H1 (cell line): Measurements from ENCODE around the gene ARID5B. TPM values are rescaled to one million over a fixed set of nuclear protein-coding genes. Genes with fewer than 3 reads are reported as not detected.

Source experiments
- CTCF ChIA-PET: fragments of 300-600 bp; sonication (Branson Sonifier 250); formaldehyde crosslinking; loops from one replicate; lab custom pipeline; 2021; ENCODE audit not compliant: partially characterized antibody; lab: Charles Lee
- POLR2A ChIA-PET: fragments of 300-600 bp; sonication (Branson Sonifier 250); formaldehyde crosslinking; loops from one replicate; lab custom pipeline; 2021; ENCODE audit warnings: inconsistent platforms; ENCODE audit not compliant: partially characterized antibody; lab: Charles Lee
- DNase-seq, 2 experiments: peaks; one replicate each; pipeline versions ENCODE4 v3.0.0 to v3.0.0-alpha.2; 2010 to 2022; ENCODE audit warnings: low spot score in 2 of 2, low read depth in 1 of 2, mixed read lengths in 1 of 2
- FAIRE-seq: peaks from 2 replicates; lab custom pipeline; 2011; peaks lifted over from hg19 to GRCh38; lab: Jason Lieb, UNC
- H2AFZ ChIP-seq: 2 replicates; pipeline ENCODE4 v1.8.1; 2012; ENCODE audit warnings: low read length, inconsistent platforms
- H2AK5ac ChIP-seq: 2 replicates; pipeline ENCODE4 v1.6.1; 2013; ENCODE audit warnings: low read depth, low read length
- H2BK120ac ChIP-seq: replicated peaks from 2 replicates; pipeline ENCODE3; 2013; ENCODE audit warnings: low read depth, low read length, inconsistent platforms
- H2BK12ac ChIP-seq: 2 replicates; pipeline ENCODE4 v1.6.1; 2013; ENCODE audit warnings: low read depth, low read length
- H2BK15ac ChIP-seq: 2 replicates; pipeline ENCODE4 v1.6.1; 2013; ENCODE audit warnings: low read length
- H2BK20ac ChIP-seq: 2 replicates; pipeline ENCODE4 v1.6.1; 2013; ENCODE audit warnings: low read length
- H2BK5ac ChIP-seq: 2 replicates; pipeline ENCODE4 v1.6.1; 2013; ENCODE audit warnings: low read depth, low read length
- H3K14ac ChIP-seq: 2 replicates; pipeline ENCODE4 v1.6.1; 2013; ENCODE audit warnings: inconsistent platforms; ENCODE audit not compliant: insufficient read length
- H3K18ac ChIP-seq: 2 replicates; pipeline ENCODE4 v1.6.1; 2013; ENCODE audit warnings: low read length; ENCODE audit errors: extremely low read depth
- H3K23ac ChIP-seq: 2 replicates; pipeline ENCODE4 v1.6.1; 2013; ENCODE audit warnings: inconsistent platforms; ENCODE audit not compliant: insufficient read length
- H3K23me2 ChIP-seq: 2 replicates; pipeline ENCODE4 v1.6.1; 2013; ENCODE audit warnings: low read depth, low read length
- H3K27ac ChIP-seq: 2 replicates; pipeline ENCODE4 v1.6.1; 2011; ENCODE audit warnings: low read depth, low read length, inconsistent platforms
- H3K27me3 ChIP-seq, 4 experiments: replicated peaks in 1 of 4; 1 replicate in 1 of 4; 2 replicates in 3 of 4; pipeline versions ENCODE4 v1.6.1 to v1.8.1; 2011 to 2013; ENCODE audit warnings: low read length in 3 of 4, mild to moderate bottlenecking in 3 of 4, inconsistent platforms in 2 of 4, mixed read lengths in 2 of 4, moderate library complexity in 1 of 4; ENCODE audit not compliant: control insufficient read depth in 3 of 4, insufficient read depth in 3 of 4; ENCODE audit errors: extremely low read depth in 1 of 4
- H3K36me3 ChIP-seq, 4 experiments: 2 replicates each; pipeline versions ENCODE4 v1.6.1 to v1.8.1; 2011 to 2013; ENCODE audit warnings: mild to moderate bottlenecking in 4 of 4, low read length in 3 of 4, moderate library complexity in 2 of 4, control low read depth in 1 of 4, inconsistent platforms in 1 of 4; ENCODE audit not compliant: insufficient read depth in 4 of 4, control insufficient read depth in 2 of 4
- H3K4ac ChIP-seq: replicated peaks from 2 replicates; pipeline ENCODE3; 2013; ENCODE audit warnings: low read length, low read depth, mixed read lengths, inconsistent platforms; ENCODE audit not compliant: insufficient read length
- H3K4me1 ChIP-seq, 4 experiments: replicated peaks in 1 of 4; 1 replicate in 1 of 4; 2 replicates in 3 of 4; pipeline versions ENCODE4 v1.6.1 to v1.8.1; 2011 to 2013; ENCODE audit warnings: low read length in 3 of 4, inconsistent platforms in 2 of 4, mixed read lengths in 1 of 4; ENCODE audit not compliant: insufficient read depth in 4 of 4, control insufficient read depth in 3 of 4
- H3K4me2 ChIP-seq, 2 experiments: 2 replicates each; pipeline versions ENCODE4 v1.6.1 to v1.8.1; 2011 to 2013; ENCODE audit warnings: low read depth in 2 of 2, low read length in 2 of 2, control low read depth in 1 of 2, inconsistent platforms in 1 of 2, mild to moderate bottlenecking in 1 of 2; ENCODE audit not compliant: insufficient read depth in 1 of 2
- H3K4me3 ChIP-seq, 4 experiments: fragments of 200-600, 300-600 bp in 1 of 4; sonication (generic), shearing (Covaris generic), sonication (Bioruptor Twin) in 1 of 4; 2 replicates each; pipeline versions ENCODE4 v1.5.1 to v1.8.1; 2011 to 2016; ENCODE audit warnings: low read length in 4 of 4, low read depth in 3 of 4, control low read depth in 2 of 4, inconsistent platforms in 2 of 4, mild to moderate bottlenecking in 2 of 4, mixed read lengths in 1 of 4, moderate library complexity in 1 of 4; ENCODE audit not compliant: insufficient read depth in 2 of 4; ENCODE audit errors: extremely low read depth in 1 of 4
- H3K56ac ChIP-seq: replicated peaks from 2 replicates; pipeline ENCODE3; 2013; ENCODE audit warnings: low read depth, mild to moderate bottlenecking, mixed read lengths, low read length, inconsistent platforms; ENCODE audit not compliant: insufficient read length
- H3K79me1 ChIP-seq: 2 replicates; pipeline ENCODE4 v1.6.1; 2013; ENCODE audit warnings: low read depth, low read length, control low read depth
- H3K79me2 ChIP-seq, 2 experiments: 2 replicates each; pipeline versions ENCODE4 v1.6.1 to v1.8.1; 2012 to 2013; ENCODE audit warnings: low read length in 2 of 2, mild to moderate bottlenecking in 2 of 2, inconsistent platforms in 1 of 2; ENCODE audit not compliant: insufficient read depth in 2 of 2, control insufficient read depth in 1 of 2
- H3K9ac ChIP-seq, 4 experiments: replicated peaks in 1 of 4; 1 replicate in 1 of 4; 2 replicates in 3 of 4; pipeline versions ENCODE4 v1.6.1 to v1.8.1; 2011 to 2013; ENCODE audit warnings: low read depth in 3 of 4, low read length in 3 of 4, control low read depth in 2 of 4, mild to moderate bottlenecking in 2 of 4, moderate library complexity in 2 of 4, inconsistent platforms in 1 of 4; ENCODE audit errors: extremely low read depth in 1 of 4
- H3K9me3 ChIP-seq, 2 experiments: 2 replicates each; pipeline versions ENCODE4 v1.6.1 to v1.8.1; 2012 to 2013; ENCODE audit warnings: mild to moderate bottlenecking in 2 of 2, moderate library complexity in 2 of 2, control low read depth in 1 of 2, inconsistent platforms in 1 of 2, low read depth in 1 of 2, low read length in 1 of 2, mixed read lengths in 1 of 2; ENCODE audit not compliant: insufficient read depth in 2 of 2
- H4K20me1 ChIP-seq, 2 experiments: replicated peaks in 1 of 2; 2 replicates each; pipeline versions ENCODE3 to v1.8.1; 2011 to 2013; ENCODE audit warnings: inconsistent platforms in 2 of 2, low read length in 2 of 2, mild to moderate bottlenecking in 1 of 2; ENCODE audit not compliant: insufficient read depth in 2 of 2, control insufficient read depth in 1 of 2
- H4K5ac ChIP-seq: 2 replicates; pipeline ENCODE4 v1.6.1; 2013; ENCODE audit warnings: low read length, low read depth, mixed read lengths, inconsistent platforms; ENCODE audit not compliant: insufficient read length
- H4K8ac ChIP-seq: 2 replicates; pipeline ENCODE4 v1.8.0; 2013; ENCODE audit warnings: mild to moderate bottlenecking, moderate library complexity, low read length, inconsistent platforms; ENCODE audit not compliant: insufficient read depth; ENCODE audit errors: extremely low read depth
- H4K91ac ChIP-seq: replicated peaks from 2 replicates; pipeline ENCODE3; 2013; ENCODE audit warnings: low read length, mixed read lengths, inconsistent platforms; ENCODE audit not compliant: insufficient read length
- ASH2L ChIP-seq: fragments of 200-600, 300-600 bp; sonication (generic); IDR thresholded peaks from one replicate; pipeline ENCODE4 v1.7.1; 2017; ENCODE audit warnings: low read length
- BCL11A ChIP-seq, 2 experiments: IDR thresholded peaks; one replicate each; pipeline ENCODE4 v1.6.1; 2011; ENCODE audit warnings: low read depth in 2 of 2, low read length in 2 of 2, mild to moderate bottlenecking in 2 of 2
- CBX5 ChIP-seq: fragments of 300-800, 300-1000 bp; sonication (generic); IDR thresholded peaks from 2 replicates; pipeline ENCODE4 v1.7.1; 2016; ENCODE audit warnings: antibody characterized with exemption, low read length, low read depth
- CREB1 ChIP-seq: IDR thresholded peaks from 2 replicates; pipeline ENCODE4 v1.6.1; 2012; ENCODE audit warnings: inconsistent platforms
- EP300 ChIP-seq, 2 experiments: IDR thresholded peaks; 1 replicate in 1 of 2; 2 replicates in 1 of 2; pipeline ENCODE4 v1.6.1; 2011 to 2012; ENCODE audit warnings: low read depth in 2 of 2, low read length in 2 of 2, mild to moderate bottlenecking in 2 of 2, borderline replicate concordance in 1 of 2, inconsistent platforms in 1 of 2, moderate library complexity in 1 of 2
- EZH2 ChIP-seq: fragments of 200-600 bp; sonication (generic); IDR thresholded peaks from 2 replicates; pipeline ENCODE4 v1.7.1; 2012; ENCODE audit warnings: low read depth, mild to moderate bottlenecking, moderate library complexity, low read length, inconsistent platforms; ENCODE audit not compliant: severe bottlenecking
- FOSL1 ChIP-seq: IDR thresholded peaks from 2 replicates; pipeline ENCODE4 v1.6.1; 2011; ENCODE audit warnings: mild to moderate bottlenecking, low read depth, low read length, moderate library complexity; ENCODE audit not compliant: insufficient read depth
- GABPA ChIP-seq: IDR thresholded peaks from 2 replicates; pipeline ENCODE4 v1.6.1; 2011; ENCODE audit warnings: mild to moderate bottlenecking, low read length, moderate library complexity, borderline replicate concordance; ENCODE audit not compliant: insufficient read depth
- POLR2A ChIP-seq, 2 experiments: IDR thresholded peaks; 1 replicate in 1 of 2; 2 replicates in 1 of 2; pipeline ENCODE4 v1.6.1; 2011; ENCODE audit warnings: low read depth in 2 of 2, low read length in 2 of 2, mild to moderate bottlenecking in 2 of 2; ENCODE audit errors: control extremely low read depth in 1 of 2
- RBBP5 ChIP-seq: IDR thresholded peaks from 2 replicates; pipeline ENCODE4 v1.7.1; 2012; ENCODE audit warnings: low read depth, mild to moderate bottlenecking, inconsistent platforms, low read length, moderate library complexity, borderline replicate concordance
- SIX5 ChIP-seq: IDR thresholded peaks from 2 replicates; pipeline ENCODE4 v1.6.1; 2011; ENCODE audit warnings: mild to moderate bottlenecking, low read depth, low read length
- TEAD4 ChIP-seq: IDR thresholded peaks from 2 replicates; pipeline ENCODE4 v1.6.1; 2012; ENCODE audit warnings: low read depth, low read length, inconsistent platforms, mixed read lengths
- WGBS, 2 experiments: shearing (Covaris generic) in 1 of 2; methylation state at CpG; one replicate each; pipeline versions ENCODE4 v1.1.6 to v1.1.7; 2013 to 2015; ENCODE audit warnings: low lambda C conversion rate in 2 of 2, mixed read lengths in 2 of 2, inconsistent platforms in 1 of 2, low coverage in 1 of 2, missing lambda C conversion rate in 1 of 2; ENCODE audit not compliant: insufficient replicate concordance in 2 of 2, insufficient coverage in 1 of 2, insufficient read length in 1 of 2; ENCODE audit errors: extremely low coverage in 1 of 2, missing lambda C conversion rate in 1 of 2; 5-methylcytosine and 5-hydroxymethylcytosine counted together
- polyA plus RNA-seq, 7 experiments: library from polyadenylated mRNA; depleted of rRNA in 3 of 7; stranded (reverse) in 5 of 7; unstranded in 2 of 7; fragments of >200 nt in 5 of 7; fragments of 200-250 nt in 2 of 7; gene quantifications; 1 replicate in 5 of 7; 2 replicates in 1 of 7; 4 replicates in 1 of 7; pipeline versions ENCODE4 v1.2.1 to v1.2.3, GENCODE V29; 2011 to 2013; ENCODE audit warnings: missing spikeins in 2 of 7, mixed read lengths in 2 of 7
- total RNA-seq: library from RNA; stranded (reverse); fragmentation: NEBNext Ultra II Directional; extraction: Animal tissue kit (Norgen Biotek cat#: 25700); gene quantifications from 2 replicates; pipeline ENCODE4 v1.2.1, GENCODE V29; 2021
- TF ChIP-seq, protein P1 (sequence below), 3 experiments: IDR thresholded peaks; 1 replicate in 2 of 3; 2 replicates in 1 of 3; pipeline versions ENCODE4 v1.5.1 to v1.6.1; 2011; ENCODE audit warnings: low read length in 3 of 3, mild to moderate bottlenecking in 3 of 3, inconsistent platforms in 2 of 3, low read depth in 1 of 3, moderate library complexity in 1 of 3; ENCODE audit not compliant: insufficient read depth in 1 of 3; ENCODE audit errors: control extremely low read depth in 1 of 3

Gene ARID5B
- total and polyA plus RNA-seq, 2 of the 8 experiments (the other 6 are each of a cell fraction or from before 2014, with no cell fraction given): 0.21 to 1.1 TPM

GRCh38 chr10:62136931-62137330 lies 235.4 kb downstream of the ARID5B start:
- H2BK15ac ChIP-seq: no peak overlapping the region
- H3K23me2 ChIP-seq: no peaks in the 10 kb centered on the region
- no peak overlapping the region for H2BK12ac ChIP-seq
- H3K56ac ChIP-seq: no peak overlapping the region
- WGBS, 2 experiments: 94% methylated on average over 3 of the region's 3 CpGs; no CpG with 5 or more reads in 1 of the 2 experiments
- H3K18ac ChIP-seq: no peak overlapping the region
- no peak for DNase-seq
- POLR2A ChIA-PET: no interaction called here
- H4K5ac ChIP-seq: no peak overlapping the region
- H3K4me1 ChIP-seq: no peaks in the 10 kb centered on the region
- H2AK5ac ChIP-seq: no peak overlapping the region
- no peak overlapping the region for H3K4ac ChIP-seq
- no peak overlapping the region for H4K91ac ChIP-seq
- H2AFZ ChIP-seq: no peak overlapping the region
- H2BK20ac ChIP-seq: no peak overlapping the region
- no peak overlapping the region for H4K8ac ChIP-seq
- no peak overlapping the region for H3K4me3 ChIP-seq
- H3K27ac ChIP-seq: no peak overlapping the region
- FAIRE-seq: no peak
- H2BK5ac ChIP-seq: no peak overlapping the region
- H3K9me3 ChIP-seq: peaks cover 8 to 12% of the 10 kb centered on the region in 2 experiments; a peak in 1 of 4 replicates
- no peak overlapping the region for H3K4me2 ChIP-seq
- CTCF ChIA-PET: no interaction called here
- H3K9ac ChIP-seq: no peak overlapping the region
- H2BK120ac ChIP-seq: no peak overlapping the region
- H3K23ac ChIP-seq: no peak overlapping the region
- no peaks in the 10 kb centered on the region for H3K36me3 ChIP-seq
- H3K79me1 ChIP-seq: no peaks in the 10 kb centered on the region
- H3K79me2 ChIP-seq: no peaks in the 10 kb centered on the region
- no peak for TF ChIP-seq GABPA
- TF ChIP-seq EZH2: no peak
- no peak for TF ChIP-seq RBBP5
- TF ChIP-seq POLR2A (IDR thresholded peaks at IDR 0.05; ENCODE audit: control extremely low read depth in 1 of 2, low read depth in 2 of 2, low read length in 2 of 2): no peak
- no peak for TF ChIP-seq SIX5
- no peak for TF ChIP-seq FOSL1
- TF ChIP-seq ASH2L: no peak
- TF ChIP-seq, protein P1, sequence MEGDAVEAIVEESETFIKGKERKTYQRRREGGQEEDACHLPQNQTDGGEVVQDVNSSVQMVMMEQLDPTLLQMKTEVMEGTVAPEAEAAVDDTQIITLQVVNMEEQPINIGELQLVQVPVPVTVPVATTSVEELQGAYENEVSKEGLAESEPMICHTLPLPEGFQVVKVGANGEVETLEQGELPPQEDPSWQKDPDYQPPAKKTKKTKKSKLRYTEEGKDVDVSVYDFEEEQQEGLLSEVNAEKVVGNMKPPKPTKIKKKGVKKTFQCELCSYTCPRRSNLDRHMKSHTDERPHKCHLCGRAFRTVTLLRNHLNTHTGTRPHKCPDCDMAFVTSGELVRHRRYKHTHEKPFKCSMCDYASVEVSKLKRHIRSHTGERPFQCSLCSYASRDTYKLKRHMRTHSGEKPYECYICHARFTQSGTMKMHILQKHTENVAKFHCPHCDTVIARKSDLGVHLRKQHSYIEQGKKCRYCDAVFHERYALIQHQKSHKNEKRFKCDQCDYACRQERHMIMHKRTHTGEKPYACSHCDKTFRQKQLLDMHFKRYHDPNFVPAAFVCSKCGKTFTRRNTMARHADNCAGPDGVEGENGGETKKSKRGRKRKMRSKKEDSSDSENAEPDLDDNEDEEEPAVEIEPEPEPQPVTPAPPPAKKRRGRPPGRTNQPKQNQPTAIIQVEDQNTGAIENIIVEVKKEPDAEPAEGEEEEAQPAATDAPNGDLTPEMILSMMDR (IDR thresholded peaks at IDR 0.05; ENCODE audit: control extremely low read depth in 1 of 3, insufficient read depth in 1 of 3, low read depth in 1 of 3, low read length in 3 of 3): no peak
- TF ChIP-seq CREB1: no peak
- no peak for TF ChIP-seq CBX5
- TF ChIP-seq TEAD4: no peak
- no peak for TF ChIP-seq BCL11A (IDR thresholded peaks at IDR 0.05; ENCODE audit: low read depth in 2 of 2, low read length in 2 of 2)
- TF ChIP-seq EP300 (IDR thresholded peaks at IDR 0.05; ENCODE audit: borderline replicate concordance in 1 of 2, low read depth in 2 of 2, low read length in 2 of 2): no peak
- TF ChIP-seq, all 59 proteins: peak for 0
- Histone ChIP-seq H3K27me3 (no peaks in the 10 kb centered on the region), H4K20me1 (no peaks in the 10 kb centered on the region), H3K14ac (no peak overlapping the region)
